Dendritic cell treated with granulocyte-macrophage colony-stimulating factor and Interleukin-4, amounts not matched to agents 40 ng/mL and 50 ng/mL, for 4 days (primary cell): ENCODE results near the gene HOOK1.
"Not testable (repeated sequence)": the region's sequence is repeated elsewhere in the genome, so short reads cannot be mapped to it uniquely, and the experiment has no call there.

Source experiments
- H3K27ac Mint-ChIP-seq: one replicate; pipeline ENCODE4 v1.8.0; 2022; ENCODE audit warnings: mild to moderate bottlenecking, mixed read lengths
- H3K27me3 Mint-ChIP-seq: one replicate; pipeline ENCODE4 v1.8.0; 2022; ENCODE audit warnings: mild to moderate bottlenecking, mixed read lengths
- H3K36me3 Mint-ChIP-seq: one replicate; pipeline ENCODE4 v1.8.0; 2022; ENCODE audit warnings: low read depth, mixed read lengths
- H3K4me1 Mint-ChIP-seq: one replicate; pipeline ENCODE4 v1.8.0; 2022; ENCODE audit warnings: low read depth, mixed read lengths
- H3K4me3 Mint-ChIP-seq: one replicate; pipeline ENCODE4 v1.8.0; 2022; ENCODE audit warnings: mild to moderate bottlenecking, moderate library complexity, mixed read lengths
- H3K9me3 Mint-ChIP-seq: one replicate; pipeline ENCODE4 v1.8.0; 2022; ENCODE audit warnings: mixed read lengths
- intact Hi-C: fragments of 100-400 bp; cut with micrococcal nuclease; formaldehyde crosslinking; loops from one replicate; pipeline ENCODE4 v1.15.0; 2022

The HOOK1 gene

DNA sequence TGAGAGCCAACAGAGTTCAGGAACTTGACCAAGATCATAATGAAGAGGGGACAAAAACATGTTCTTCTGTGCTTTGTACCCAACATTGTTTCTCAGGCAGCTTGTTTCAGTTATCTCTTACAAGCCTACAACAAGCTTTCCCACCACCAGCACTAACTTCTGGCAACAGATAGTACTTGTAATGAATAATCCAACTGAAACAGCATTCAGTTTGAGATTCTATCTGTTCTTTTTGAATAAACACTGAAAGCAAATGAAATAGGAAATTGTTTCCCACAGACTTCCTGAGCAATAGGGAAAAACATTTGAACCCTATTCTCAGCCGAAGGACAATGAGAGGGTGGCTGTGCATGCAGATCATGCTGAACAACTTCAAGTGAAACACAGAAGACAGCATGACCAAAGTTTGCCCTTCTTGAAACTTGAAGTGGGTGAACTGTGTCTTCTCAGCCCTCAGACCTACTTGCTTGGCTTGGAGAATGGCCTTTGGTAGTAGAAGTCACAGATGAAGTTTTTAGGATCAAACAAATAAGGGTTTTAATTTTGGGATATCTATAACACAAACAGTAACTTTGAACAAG lies 11.2 kb upstream of the HOOK1 start:
- Mint-ChIP-seq H3K9me3 (no peaks in the 10 kb centered on the region), H3K27ac (no peak overlapping the region), H3K36me3 (no peaks in the 10 kb centered on the region), H3K4me1 (no peaks in the 10 kb centered on the region), H3K27me3 (peaks cover 3% of the 10 kb centered on the region), H3K4me3 (no peak overlapping the region)
- intact Hi-C loops: no loop called here

DNA sequence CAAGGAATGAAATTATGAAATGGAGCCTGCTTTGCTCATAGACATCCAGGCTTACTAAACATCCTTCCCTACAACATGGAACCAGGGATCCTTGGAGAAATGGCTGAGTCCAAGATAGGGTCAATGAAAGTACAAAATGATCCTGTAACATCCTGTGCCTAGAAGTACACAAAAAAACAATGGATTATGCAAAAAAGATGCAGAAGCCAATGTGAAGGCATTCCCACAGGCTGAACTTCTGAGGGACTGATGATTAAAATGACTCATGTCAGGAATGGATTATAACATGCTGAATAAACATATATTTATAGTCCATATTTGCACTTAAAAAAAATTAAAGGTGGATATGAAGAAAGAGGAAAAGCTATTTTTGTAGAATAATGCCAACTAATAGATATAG lies 10.4 kb upstream of the HOOK1 start:
- no peak overlapping the region for H3K27ac Mint-ChIP-seq
- H3K4me3 Mint-ChIP-seq: no peak overlapping the region
- H3K4me1 Mint-ChIP-seq: no peaks in the 10 kb centered on the region

GRCh38 chr1:59805554-59805953 lies 9.2 kb upstream of the HOOK1 start:
- H3K27me3 Mint-ChIP-seq: peaks cover 10% of the 10 kb centered on the region
- H3K27ac Mint-ChIP-seq: no peak overlapping the region
- no peaks in the 10 kb centered on the region for H3K36me3 Mint-ChIP-seq
- intact Hi-C loops: no loop called here
- no peak overlapping the region for H3K4me3 Mint-ChIP-seq
- H3K4me1 Mint-ChIP-seq: no peaks in the 10 kb centered on the region
- H3K9me3 Mint-ChIP-seq: no peaks in the 10 kb centered on the region

More for the DNA sequence above, 10.4 kb upstream of the HOOK1 start:
- peaks cover 7% of the 10 kb centered on the region for H3K27me3 Mint-ChIP-seq
- intact Hi-C loops: no loop called here
- no peaks in the 10 kb centered on the region for H3K36me3 Mint-ChIP-seq
- no peaks in the 10 kb centered on the region for H3K9me3 Mint-ChIP-seq

- Mint-ChIP-seq H3K27me3 (peaks cover 26% of the 10 kb centered on the region), H3K9me3 (no peaks in the 10 kb centered on the region), H3K36me3 (no peaks in the 10 kb centered on the region), H3K4me3 (peak overlapping the region; percentile 77), H3K27ac (no peak overlapping the region), H3K4me1 (peaks cover 20% of the 10 kb centered on the region)
- intact Hi-C loops: no loop called here
Measured at GRCh38 chr1:59814180-59814900, 409 bp upstream of the HOOK1 start.

GRCh38 chr1:59815892-59816291 lies 1.1 kb downstream of the HOOK1 start:
- no peak overlapping the region for H3K4me3 Mint-ChIP-seq
- H3K27ac Mint-ChIP-seq: no peak overlapping the region
- no peaks in the 10 kb centered on the region for H3K36me3 Mint-ChIP-seq
- intact Hi-C loops: no loop called here
- H3K9me3 Mint-ChIP-seq: no peaks in the 10 kb centered on the region
- H3K27me3 Mint-ChIP-seq: peaks cover 21% of the 10 kb centered on the region
- H3K4me1 Mint-ChIP-seq: peaks cover 25% of the 10 kb centered on the region

- H3K27ac Mint-ChIP-seq: no peak overlapping the region
- intact Hi-C loops: no loop called here
- no peaks in the 10 kb centered on the region for H3K36me3 Mint-ChIP-seq
- peaks cover 25% of the 10 kb centered on the region for H3K4me1 Mint-ChIP-seq
- H3K27me3 Mint-ChIP-seq: peaks cover 19% of the 10 kb centered on the region
- no peaks in the 10 kb centered on the region for H3K9me3 Mint-ChIP-seq
- H3K4me3 Mint-ChIP-seq: no peak overlapping the region
Measured at GRCh38 chr1:59816318-59816878, 1.6 kb downstream of the HOOK1 start.

GRCh38 chr1:59819566-59820438 lies 5.1 kb downstream of the HOOK1 start:
- Mint-ChIP-seq H3K27ac (no peak overlapping the region), H3K27me3 (peaks cover 3% of the 10 kb centered on the region), H3K4me1 (peaks cover 12% of the 10 kb centered on the region), H3K4me3 (no peak overlapping the region), H3K36me3 (no peaks in the 10 kb centered on the region), H3K9me3 (no peaks in the 10 kb centered on the region)
- intact Hi-C loops: no loop called here

GRCh38 chr1:59827055-59827643 lies 12.4 kb downstream of the HOOK1 start:
- no peaks in the 10 kb centered on the region for H3K36me3 Mint-ChIP-seq
- no peak overlapping the region for H3K27ac Mint-ChIP-seq
- H3K4me3 Mint-ChIP-seq: no peak overlapping the region

DNA sequence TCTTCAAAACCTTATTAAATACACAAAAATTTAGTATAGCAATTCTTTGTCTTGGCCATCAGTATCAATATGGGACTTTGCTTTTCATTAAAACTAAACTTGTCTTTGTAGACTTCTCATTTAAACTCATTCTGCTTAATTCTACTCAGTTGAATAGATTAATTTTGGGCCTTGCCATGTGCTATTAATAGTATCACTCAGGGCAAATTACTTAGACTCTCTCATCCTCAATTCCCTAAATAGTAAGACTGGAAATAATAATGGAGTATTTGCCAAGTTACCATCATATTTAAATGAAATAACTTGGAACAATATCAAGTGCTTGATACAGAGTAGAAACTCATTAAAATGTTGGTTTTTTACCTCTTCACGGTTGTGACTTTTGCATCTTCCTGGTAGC lies 13.4 kb downstream of the HOOK1 start:
- H3K36me3 Mint-ChIP-seq: no peaks in the 10 kb centered on the region
- intact Hi-C loops: no loop called here
- no peaks in the 10 kb centered on the region for H3K4me1 Mint-ChIP-seq
- H3K27ac Mint-ChIP-seq: no peak overlapping the region
- peaks cover 1% of the 10 kb centered on the region for H3K27me3 Mint-ChIP-seq
- no peak overlapping the region for H3K4me3 Mint-ChIP-seq
- H3K9me3 Mint-ChIP-seq: no peaks in the 10 kb centered on the region

More at GRCh38 chr1:59827055-59827643, 12.4 kb downstream of the HOOK1 start:
- intact Hi-C loops: no loop called here
- H3K27me3 Mint-ChIP-seq: peaks cover 1% of the 10 kb centered on the region
- H3K9me3 Mint-ChIP-seq: no peaks in the 10 kb centered on the region
- H3K4me1 Mint-ChIP-seq: no peaks in the 10 kb centered on the region

- H3K4me1 Mint-ChIP-seq: no peaks in the 10 kb centered on the region
Measured at GRCh38 chr1:59831529-59831928, 16.8 kb downstream of the HOOK1 start.

GRCh38 chr1:59833022-59833421 lies 18.3 kb downstream of the HOOK1 start:
- no peak overlapping the region for H3K4me3 Mint-ChIP-seq
- intact Hi-C loops: no loop called here
- no peaks in the 10 kb centered on the region for H3K4me1 Mint-ChIP-seq
- H3K9me3 Mint-ChIP-seq: no peaks in the 10 kb centered on the region
- H3K27me3 Mint-ChIP-seq: no peaks in the 10 kb centered on the region
- H3K36me3 Mint-ChIP-seq: no peaks in the 10 kb centered on the region
- no peak overlapping the region for H3K27ac Mint-ChIP-seq

More at GRCh38 chr1:59831529-59831928, 16.8 kb downstream of the HOOK1 start:
- Mint-ChIP-seq H3K36me3 (no peaks in the 10 kb centered on the region), H3K27me3 (no peaks in the 10 kb centered on the region), H3K27ac (no peak overlapping the region), H3K9me3 (no peaks in the 10 kb centered on the region), H3K4me3 (no peak overlapping the region)
- intact Hi-C loops: no loop called here

DNA sequence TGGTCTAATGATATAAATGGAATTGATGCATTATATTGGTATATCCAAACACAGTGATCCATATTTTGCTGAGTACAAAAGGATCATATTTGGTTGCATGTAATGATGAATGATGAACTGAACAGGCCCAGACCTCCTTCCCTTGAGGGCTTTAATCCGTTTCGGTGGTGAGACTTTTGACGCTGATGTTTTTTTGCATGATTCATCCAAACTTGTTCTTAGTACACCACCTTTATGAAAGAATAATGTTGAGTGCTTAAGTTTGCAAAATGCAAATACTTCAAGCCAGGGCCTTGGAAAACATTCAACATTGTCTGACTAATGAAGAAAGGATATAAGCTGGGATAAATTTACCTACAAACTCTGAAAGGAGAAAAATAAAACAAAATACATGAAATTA lies 19.2 kb downstream of the HOOK1 start:
- Mint-ChIP-seq H3K27me3 (no peaks in the 10 kb centered on the region), H3K36me3 (no peaks in the 10 kb centered on the region), H3K4me1 (no peaks in the 10 kb centered on the region), H3K27ac (no peak overlapping the region), H3K4me3 (no peak overlapping the region), H3K9me3 (no peaks in the 10 kb centered on the region)
- intact Hi-C loops: no loop called here

GRCh38 chr1:59837857-59838256 lies 23.1 kb downstream of the HOOK1 start:
- H3K9me3 Mint-ChIP-seq, H3K4me3 Mint-ChIP-seq: not testable (repeated sequence)

GRCh38 chr1:59845091-59845490 lies 30.3 kb downstream of the HOOK1 start:
- H3K27ac Mint-ChIP-seq: no peak overlapping the region
- no peaks in the 10 kb centered on the region for H3K4me1 Mint-ChIP-seq
- H3K36me3 Mint-ChIP-seq: no peaks in the 10 kb centered on the region
- intact Hi-C loops: no loop called here
- H3K27me3 Mint-ChIP-seq: no peaks in the 10 kb centered on the region
- no peaks in the 10 kb centered on the region for H3K9me3 Mint-ChIP-seq
- H3K4me3 Mint-ChIP-seq: no peak overlapping the region

More at GRCh38 chr1:59837857-59838256, 23.1 kb downstream of the HOOK1 start:
- H3K27ac Mint-ChIP-seq, H3K27me3 Mint-ChIP-seq, H3K36me3 Mint-ChIP-seq, intact Hi-C loops, H3K4me1 Mint-ChIP-seq: not testable (repeated sequence)
